RWPE2 (cell line): Measurements from ENCODE around the gene NDUFV1.
A peak's percentile ranks its signal among the peaks of the same experiment; 100 is the strongest.

Experiments used
- ATAC-seq: fragments of 200-7000 bp; cut with Tn5 transposase; 3 replicates; pipeline ENCODE4 v1.9.1; 2021; ENCODE audit warnings: low read depth
- DNase-seq: peaks from one replicate; pipeline ENCODE4 v3.0.0-alpha.2; 2020; ENCODE audit warnings: low spot score
- H3K27ac ChIP-seq: fragments of 450-650 bp; 2 replicates; pipeline ENCODE4 v1.5.1; 2017; ENCODE audit warnings: mild to moderate bottlenecking; ENCODE audit not compliant: poor library complexity, severe bottlenecking
- H3K27me3 ChIP-seq: fragments of 250-450 bp; sonication (Bioruptor Pico); 2 replicates; pipeline ENCODE4 v1.5.1; 2021; ENCODE audit warnings: mild to moderate bottlenecking, moderate library complexity; ENCODE audit not compliant: insufficient read depth, poor library complexity, severe bottlenecking
- H3K36me3 ChIP-seq: fragments of 250-450 bp; sonication (Bioruptor Pico); 2 replicates; pipeline ENCODE4 v1.5.1; 2020; ENCODE audit warnings: low read depth, mild to moderate bottlenecking, moderate library complexity
- H3K4me1 ChIP-seq: fragments of 250-450 bp; sonication (Bioruptor Pico); 2 replicates; pipeline ENCODE4 v1.5.1; 2021; ENCODE audit warnings: mild to moderate bottlenecking, moderate library complexity; ENCODE audit not compliant: insufficient read depth, poor library complexity, severe bottlenecking
- H3K4me3 ChIP-seq: fragments of 250-450 bp; sonication (Bioruptor Pico); 2 replicates; pipeline ENCODE4 v1.5.1; 2021; ENCODE audit warnings: mild to moderate bottlenecking, moderate library complexity; ENCODE audit not compliant: severe bottlenecking
- H3K9me3 ChIP-seq: fragments of 250-450 bp; sonication (Bioruptor Pico); 2 replicates; pipeline ENCODE4 v1.5.1; 2021; ENCODE audit warnings: mild to moderate bottlenecking, moderate library complexity; ENCODE audit not compliant: severe bottlenecking
- TF ChIP-seq, protein P1 (sequence below): fragments of 450-650 bp; IDR thresholded peaks from one replicate; pipeline ENCODE4 v1.5.1; 2017; ENCODE audit warnings: mild to moderate bottlenecking, moderate library complexity; ENCODE audit not compliant: poor library complexity, severe bottlenecking

Gene NDUFV1

DNA sequence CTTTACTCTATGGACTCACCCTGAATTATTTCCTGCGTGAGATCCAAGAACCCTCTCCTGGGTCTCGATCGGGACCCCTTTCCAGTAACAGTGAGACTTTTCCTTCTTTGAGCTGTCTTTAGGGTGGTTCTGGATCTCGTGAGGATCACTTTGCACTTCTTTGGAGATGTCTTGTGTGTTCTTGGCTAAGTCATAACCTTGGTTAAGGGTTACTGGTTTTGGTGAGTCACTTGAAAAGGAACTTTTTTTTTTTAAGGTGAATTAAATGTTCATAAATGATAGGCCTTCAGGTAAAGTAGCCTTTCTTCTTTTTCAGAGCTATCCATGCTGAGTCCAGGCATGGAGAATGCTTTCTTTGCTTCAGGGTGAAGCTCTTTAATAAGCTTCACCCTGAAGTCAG lies 42.5 kb upstream of the NDUFV1 start:
- no peaks in the 10 kb centered on the region for H3K36me3 ChIP-seq
- peak; percentile 59; the same call in 2 of the 3 replicates for ATAC-seq
- H3K4me1 ChIP-seq = peaks cover 17% of the 10 kb centered on the region
- TF ChIP-seq, protein P1, sequence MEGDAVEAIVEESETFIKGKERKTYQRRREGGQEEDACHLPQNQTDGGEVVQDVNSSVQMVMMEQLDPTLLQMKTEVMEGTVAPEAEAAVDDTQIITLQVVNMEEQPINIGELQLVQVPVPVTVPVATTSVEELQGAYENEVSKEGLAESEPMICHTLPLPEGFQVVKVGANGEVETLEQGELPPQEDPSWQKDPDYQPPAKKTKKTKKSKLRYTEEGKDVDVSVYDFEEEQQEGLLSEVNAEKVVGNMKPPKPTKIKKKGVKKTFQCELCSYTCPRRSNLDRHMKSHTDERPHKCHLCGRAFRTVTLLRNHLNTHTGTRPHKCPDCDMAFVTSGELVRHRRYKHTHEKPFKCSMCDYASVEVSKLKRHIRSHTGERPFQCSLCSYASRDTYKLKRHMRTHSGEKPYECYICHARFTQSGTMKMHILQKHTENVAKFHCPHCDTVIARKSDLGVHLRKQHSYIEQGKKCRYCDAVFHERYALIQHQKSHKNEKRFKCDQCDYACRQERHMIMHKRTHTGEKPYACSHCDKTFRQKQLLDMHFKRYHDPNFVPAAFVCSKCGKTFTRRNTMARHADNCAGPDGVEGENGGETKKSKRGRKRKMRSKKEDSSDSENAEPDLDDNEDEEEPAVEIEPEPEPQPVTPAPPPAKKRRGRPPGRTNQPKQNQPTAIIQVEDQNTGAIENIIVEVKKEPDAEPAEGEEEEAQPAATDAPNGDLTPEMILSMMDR = no peak
- no peaks in the 10 kb centered on the region for H3K27me3 ChIP-seq
- peak overlapping the region; percentile 67 for H3K27ac ChIP-seq
- no peak for DNase-seq
- H3K4me3 ChIP-seq = no peak overlapping the region
- H3K9me3 ChIP-seq = no peaks in the 10 kb centered on the region

DNA sequence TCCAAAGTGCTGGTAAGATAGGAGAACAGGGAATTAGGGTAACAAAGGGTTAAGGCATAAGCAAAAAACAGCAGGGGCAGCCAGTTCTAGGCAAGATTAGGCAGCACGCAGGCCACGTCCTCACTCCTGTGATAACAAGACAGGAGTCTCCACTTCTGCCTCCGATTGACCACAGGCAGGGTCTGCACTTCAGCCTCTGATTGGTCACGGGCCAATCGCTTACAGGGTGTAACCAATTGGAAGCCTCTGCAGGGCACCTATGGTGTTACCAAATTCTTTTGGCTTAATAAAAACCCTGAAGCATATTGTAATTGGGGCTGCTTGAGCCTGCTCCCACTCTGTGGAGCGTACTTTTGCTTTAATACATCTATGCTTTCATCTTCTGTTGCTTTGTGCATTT lies 35.3 kb upstream of the NDUFV1 start:
- ATAC-seq = no peak
- no peak for DNase-seq
- TF ChIP-seq, protein P1 = no peak
- no peaks in the 10 kb centered on the region for H3K9me3 ChIP-seq
- H3K27me3 ChIP-seq = no peaks in the 10 kb centered on the region
- no peak overlapping the region for H3K4me3 ChIP-seq
- H3K27ac ChIP-seq = no peak overlapping the region
- no peaks in the 10 kb centered on the region for H3K4me1 ChIP-seq
- H3K36me3 ChIP-seq = no peaks in the 10 kb centered on the region

DNA sequence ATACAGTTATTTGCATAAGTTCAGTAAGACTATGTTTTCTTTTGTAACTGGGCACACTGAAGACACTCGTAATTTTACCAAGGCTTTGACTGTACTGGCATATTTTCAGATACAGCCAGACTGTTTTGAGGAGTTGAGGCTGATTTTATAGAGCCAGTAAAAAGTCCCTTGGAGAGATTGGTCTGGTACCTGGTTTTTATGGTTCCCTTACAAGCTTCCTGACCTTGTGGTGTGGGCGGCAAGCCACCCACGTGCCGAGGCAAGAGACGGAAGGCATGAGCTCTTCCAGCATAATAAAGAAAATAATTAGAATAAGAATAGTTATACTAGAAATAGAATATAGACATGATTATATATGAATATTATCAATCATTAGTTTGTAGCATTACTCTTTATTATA lies 34.4 kb upstream of the NDUFV1 start:
- Histone ChIP-seq H3K4me1 (no peaks in the 10 kb centered on the region), H3K27ac (no peak overlapping the region), H3K4me3 (no peak overlapping the region), H3K9me3 (no peaks in the 10 kb centered on the region), H3K27me3 (no peaks in the 10 kb centered on the region), H3K36me3 (no peaks in the 10 kb centered on the region)
- ATAC-seq (no peak), DNase-seq (no peak)
- TF ChIP-seq, protein P1 = no peak

DNA sequence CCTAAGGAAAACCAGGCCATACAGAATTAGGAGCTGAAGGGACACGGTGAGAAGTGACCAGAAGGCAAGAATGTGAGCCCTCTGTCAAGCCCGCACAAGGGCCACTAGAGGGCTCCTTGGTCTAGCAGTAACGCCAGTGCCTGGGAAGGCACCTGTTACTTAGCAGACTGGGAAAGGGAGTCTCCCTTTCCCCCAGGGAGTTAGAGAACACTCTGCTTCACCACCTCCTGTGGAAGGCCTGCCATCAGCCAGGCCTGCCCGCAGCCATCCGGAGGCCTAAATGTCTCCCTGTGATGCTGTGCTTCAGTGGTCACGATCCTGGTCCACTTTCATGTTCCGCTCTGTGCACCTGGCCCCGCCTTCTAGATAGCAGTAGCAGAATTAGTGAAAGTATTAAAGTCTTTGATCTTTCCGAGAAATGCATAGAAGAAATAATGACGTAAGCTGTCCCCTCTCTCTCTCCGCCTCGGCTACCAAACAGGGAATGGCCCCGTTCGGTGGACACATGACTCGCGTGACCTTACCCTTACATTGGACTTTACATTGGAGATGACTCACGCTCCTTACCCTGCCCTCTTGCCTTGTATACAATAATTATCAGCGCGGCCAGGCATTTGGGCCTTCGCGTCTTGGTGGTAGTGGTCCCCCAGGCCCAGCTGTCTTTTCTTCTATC lies 33.9 kb upstream of the NDUFV1 start:
- Histone ChIP-seq H3K36me3 (no peaks in the 10 kb centered on the region), H3K27me3 (no peaks in the 10 kb centered on the region), H3K4me1 (no peaks in the 10 kb centered on the region), H3K9me3 (no peaks in the 10 kb centered on the region), H3K27ac (no peak overlapping the region), H3K4me3 (no peak overlapping the region)
- DNase-seq = no peak
- TF ChIP-seq, protein P1 = peak; percentile 88
- ATAC-seq = peak; percentile 61; the same call in 2 of the 3 replicates

DNA sequence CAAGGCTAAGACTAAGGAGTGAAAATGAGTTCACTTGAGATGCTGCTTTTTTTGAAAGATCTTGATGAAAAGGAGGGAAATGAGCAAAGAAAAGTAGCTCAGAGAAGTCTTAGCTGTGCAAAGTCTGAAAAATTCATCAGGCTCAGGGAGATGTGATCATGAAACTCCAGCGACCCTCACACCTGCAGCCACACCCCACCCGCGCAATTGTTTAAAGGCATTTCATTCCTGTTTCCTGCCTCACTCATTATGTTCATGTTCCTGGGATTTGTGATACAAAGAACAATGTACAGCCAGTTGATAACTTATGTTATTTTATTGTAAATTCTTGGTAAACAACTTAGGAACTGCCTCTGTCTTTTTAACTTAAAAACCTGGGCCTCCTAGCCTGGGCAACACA lies 31.8 kb upstream of the NDUFV1 start:
- Histone ChIP-seq H3K4me3 (no peak overlapping the region), H3K27me3 (no peaks in the 10 kb centered on the region), H3K27ac (no peak overlapping the region), H3K36me3 (no peaks in the 10 kb centered on the region), H3K9me3 (no peaks in the 10 kb centered on the region), H3K4me1 (no peaks in the 10 kb centered on the region)
- ATAC-seq (peak; percentile 46; the same call in 1 of the 3 replicates), DNase-seq (no peak)
- TF ChIP-seq, protein P1 = no peak
